ENCODE results near the gene RIPOR3.
"Not testable (repeated sequence)": the region's sequence is repeated elsewhere in the genome, so short reads cannot be mapped to it uniquely, and the experiment has no call there.

Gene RIPOR3

DNA sequence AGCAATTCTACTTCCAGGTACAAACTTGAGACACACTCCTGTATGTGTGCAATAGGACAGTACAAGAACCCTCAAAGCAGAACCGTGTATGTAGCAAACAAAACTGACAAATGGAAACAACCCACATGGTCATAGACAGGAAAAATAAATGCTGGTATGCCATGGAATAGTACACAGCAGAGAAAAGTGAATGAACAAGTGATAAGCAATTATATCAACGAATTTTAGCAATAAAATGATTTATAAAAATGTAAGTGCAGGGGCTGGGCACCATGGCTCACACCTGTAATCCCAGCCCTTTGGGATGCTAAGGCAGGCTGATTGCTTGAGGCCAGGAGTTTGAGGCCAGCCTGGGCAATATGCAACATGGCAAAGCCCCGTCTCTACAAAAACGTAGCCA, 9.3 kb downstream of the RIPOR3 start:
- no peak overlapping the region for H3K4me3 ChIP-seq (ENCODE audit: low read depth, low read length)
- no peak for DNase-seq (ENCODE audit: low read depth)
- TF ChIP-seq, protein P1, sequence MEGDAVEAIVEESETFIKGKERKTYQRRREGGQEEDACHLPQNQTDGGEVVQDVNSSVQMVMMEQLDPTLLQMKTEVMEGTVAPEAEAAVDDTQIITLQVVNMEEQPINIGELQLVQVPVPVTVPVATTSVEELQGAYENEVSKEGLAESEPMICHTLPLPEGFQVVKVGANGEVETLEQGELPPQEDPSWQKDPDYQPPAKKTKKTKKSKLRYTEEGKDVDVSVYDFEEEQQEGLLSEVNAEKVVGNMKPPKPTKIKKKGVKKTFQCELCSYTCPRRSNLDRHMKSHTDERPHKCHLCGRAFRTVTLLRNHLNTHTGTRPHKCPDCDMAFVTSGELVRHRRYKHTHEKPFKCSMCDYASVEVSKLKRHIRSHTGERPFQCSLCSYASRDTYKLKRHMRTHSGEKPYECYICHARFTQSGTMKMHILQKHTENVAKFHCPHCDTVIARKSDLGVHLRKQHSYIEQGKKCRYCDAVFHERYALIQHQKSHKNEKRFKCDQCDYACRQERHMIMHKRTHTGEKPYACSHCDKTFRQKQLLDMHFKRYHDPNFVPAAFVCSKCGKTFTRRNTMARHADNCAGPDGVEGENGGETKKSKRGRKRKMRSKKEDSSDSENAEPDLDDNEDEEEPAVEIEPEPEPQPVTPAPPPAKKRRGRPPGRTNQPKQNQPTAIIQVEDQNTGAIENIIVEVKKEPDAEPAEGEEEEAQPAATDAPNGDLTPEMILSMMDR (IDR thresholded peaks at IDR 0.05; ENCODE audit: control insufficient read depth, extremely low read depth, insufficient read depth), result no peak

DNA sequence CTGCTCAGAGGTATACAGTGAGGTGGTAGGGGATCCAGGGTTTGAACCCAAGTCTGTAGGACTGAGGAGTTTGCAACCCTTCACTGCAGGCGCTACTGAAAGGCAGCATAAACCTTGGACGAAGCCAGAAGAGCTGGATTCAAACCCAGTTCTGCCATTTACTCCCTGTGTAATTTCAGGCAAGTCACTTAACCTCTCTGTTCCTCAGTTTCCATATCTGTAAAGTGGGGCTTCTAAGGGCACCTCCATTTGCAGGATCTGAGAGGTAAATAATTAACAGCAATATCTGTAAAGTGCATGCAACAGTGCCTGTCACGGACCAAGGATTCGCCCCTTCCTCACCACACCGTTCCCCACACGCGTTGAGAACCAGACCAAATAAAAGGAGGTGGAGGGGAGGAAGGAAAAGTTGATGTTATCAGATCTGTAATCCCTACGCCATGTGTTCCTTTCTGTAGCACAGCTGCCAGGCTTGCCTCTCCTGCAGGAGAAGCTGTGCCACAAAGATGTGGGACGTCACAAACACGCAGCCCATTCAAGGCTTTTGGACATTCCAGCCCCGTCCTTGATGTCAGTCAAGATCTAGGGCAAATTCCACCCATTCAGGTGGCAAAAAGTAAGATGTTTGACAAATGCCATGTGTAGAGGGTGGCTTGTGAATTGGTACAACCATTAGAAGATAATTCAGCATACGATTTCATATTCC, 9.8 kb downstream of the RIPOR3 start:
- TF ChIP-seq, protein P1 (IDR thresholded peaks at IDR 0.05; ENCODE audit: control insufficient read depth, extremely low read depth, insufficient read depth), result no peak
- no peak for DNase-seq (ENCODE audit: low read depth)
- H3K4me3 ChIP-seq (ENCODE audit: low read depth, low read length), result no peak overlapping the region

DNA sequence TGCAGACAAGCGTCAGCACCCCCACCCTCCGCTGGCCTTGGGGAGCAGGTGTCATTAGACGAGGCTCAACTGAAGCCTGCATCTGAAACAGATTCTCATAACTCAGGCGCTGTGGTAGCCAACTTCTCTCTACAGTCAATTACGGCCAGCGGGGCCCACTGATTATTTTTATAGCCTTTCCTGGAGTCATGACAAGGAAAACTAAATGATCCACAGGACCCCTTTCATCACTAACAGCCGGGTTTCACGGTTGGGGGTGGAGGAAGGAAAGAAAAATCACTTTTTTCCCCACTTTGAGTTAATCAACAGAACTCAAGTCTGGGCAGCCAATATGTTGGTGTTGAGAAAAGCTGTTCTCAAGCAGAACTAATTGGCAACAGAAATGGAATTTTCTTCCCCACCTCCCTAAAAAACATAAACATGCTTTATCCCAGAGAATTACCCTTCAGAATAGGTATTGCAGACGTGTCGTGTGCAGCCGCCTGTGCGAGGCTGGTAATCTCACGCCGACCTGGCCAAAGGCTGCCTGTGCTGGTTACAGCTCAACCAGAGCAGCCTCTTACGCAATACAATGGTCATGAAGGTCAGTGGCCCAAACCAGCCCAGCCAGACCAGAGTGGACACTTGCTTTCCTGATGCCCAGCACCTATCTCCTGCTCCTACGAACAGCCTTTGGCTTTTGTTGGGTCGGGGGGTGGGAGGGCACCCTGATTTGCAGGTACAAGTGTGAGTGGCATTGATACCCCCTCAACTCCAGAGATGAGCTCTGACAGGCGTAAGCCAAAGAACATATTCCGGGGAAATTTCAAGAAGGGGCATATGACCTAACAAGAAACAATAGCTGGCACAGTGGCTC, 11.0 kb downstream of the RIPOR3 start:
- TF ChIP-seq, protein P1 (IDR thresholded peaks at IDR 0.05; ENCODE audit: control insufficient read depth, extremely low read depth, insufficient read depth), result no peak
- no peak for DNase-seq (ENCODE audit: low read depth)

DNA sequence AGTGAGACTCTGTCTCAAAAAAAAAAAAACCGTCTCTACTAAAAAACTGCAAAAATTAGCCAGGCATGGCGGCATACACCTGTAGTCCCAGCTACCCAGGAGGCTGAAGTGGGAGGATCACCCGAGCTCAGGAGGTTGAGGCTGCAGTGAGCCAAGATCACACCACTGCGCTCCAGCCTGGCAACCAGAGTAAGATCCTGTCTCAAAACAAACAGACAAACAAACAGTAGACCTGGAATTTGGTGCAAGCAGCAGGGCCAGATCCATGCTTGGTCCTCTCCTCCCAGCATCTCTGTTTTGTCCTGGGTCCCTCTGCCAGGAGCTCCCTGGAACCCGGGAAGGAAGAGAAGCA, 11.6 kb downstream of the RIPOR3 start:
- no peak overlapping the region for H3K4me3 ChIP-seq (ENCODE audit: low read depth, low read length)
- TF ChIP-seq, protein P1 (IDR thresholded peaks at IDR 0.05; ENCODE audit: control insufficient read depth, extremely low read depth, insufficient read depth), result no peak
- no peak for DNase-seq (ENCODE audit: low read depth)

More for the DNA sequence above, 11.0 kb downstream of the RIPOR3 start:
- H3K4me3 ChIP-seq (ENCODE audit: low read depth, low read length), result no peak overlapping the region

DNA sequence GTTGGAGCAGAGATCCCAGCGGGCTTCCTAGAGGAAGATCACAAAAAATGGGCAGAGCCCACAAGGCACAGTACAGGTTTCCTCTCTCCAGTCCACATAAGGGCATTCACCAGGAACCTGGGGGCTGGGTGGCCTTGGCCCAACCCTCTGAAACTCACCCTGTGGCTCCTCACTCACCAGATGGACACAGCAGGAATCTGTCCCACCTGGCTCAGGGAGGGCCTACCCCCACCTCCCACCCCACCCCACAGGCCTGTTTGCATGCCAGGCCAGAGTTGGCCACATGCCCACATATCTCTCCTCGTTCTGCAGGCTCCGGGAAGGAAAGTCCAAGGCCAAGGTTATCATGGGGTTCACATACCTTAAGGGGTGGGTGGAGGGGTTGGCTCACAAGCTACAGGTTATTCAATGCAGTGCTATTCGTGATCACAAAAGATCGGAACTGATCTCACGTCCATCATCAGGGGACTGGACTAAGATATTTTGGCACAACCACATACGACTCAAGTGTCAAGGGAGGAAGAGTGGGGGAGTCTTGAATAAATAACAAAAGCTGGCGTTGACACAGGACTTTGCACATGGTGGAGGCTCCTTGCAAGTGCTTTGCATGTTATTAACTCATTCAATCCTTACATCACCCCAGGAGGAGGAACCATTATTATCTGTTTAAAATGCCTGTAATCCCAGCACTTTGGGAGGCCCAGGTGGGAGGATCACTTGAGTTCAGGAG, 13.0 kb downstream of the RIPOR3 start:
- TF ChIP-seq, protein P1 (IDR thresholded peaks at IDR 0.05; ENCODE audit: control insufficient read depth, extremely low read depth, insufficient read depth), result no peak
- no peak overlapping the region for H3K4me3 ChIP-seq (ENCODE audit: low read depth, low read length)
- no peak for DNase-seq (ENCODE audit: low read depth)

DNA sequence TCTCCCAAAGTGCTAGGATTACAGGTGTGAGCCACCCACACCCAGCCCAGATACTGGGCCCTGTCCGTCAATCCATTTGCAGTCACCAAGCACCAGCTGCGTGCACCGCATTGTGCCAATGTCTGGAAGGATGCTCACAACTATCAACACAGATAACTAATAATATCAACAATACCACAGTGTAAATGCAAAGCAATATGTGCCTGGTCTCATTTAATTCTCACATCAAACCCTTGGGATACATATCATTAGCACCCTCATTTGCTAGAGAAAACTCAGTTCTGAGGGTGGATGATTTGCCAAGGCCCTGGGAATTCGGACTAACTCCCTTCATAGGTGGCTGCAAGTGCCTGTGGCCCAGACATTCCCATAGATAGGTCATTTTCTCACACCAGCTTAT, 14.5 kb downstream of the RIPOR3 start:
- TF ChIP-seq, protein P1 (IDR thresholded peaks at IDR 0.05; ENCODE audit: control insufficient read depth, extremely low read depth, insufficient read depth), result no peak
- no peak overlapping the region for H3K4me3 ChIP-seq (ENCODE audit: low read depth, low read length)

DNA sequence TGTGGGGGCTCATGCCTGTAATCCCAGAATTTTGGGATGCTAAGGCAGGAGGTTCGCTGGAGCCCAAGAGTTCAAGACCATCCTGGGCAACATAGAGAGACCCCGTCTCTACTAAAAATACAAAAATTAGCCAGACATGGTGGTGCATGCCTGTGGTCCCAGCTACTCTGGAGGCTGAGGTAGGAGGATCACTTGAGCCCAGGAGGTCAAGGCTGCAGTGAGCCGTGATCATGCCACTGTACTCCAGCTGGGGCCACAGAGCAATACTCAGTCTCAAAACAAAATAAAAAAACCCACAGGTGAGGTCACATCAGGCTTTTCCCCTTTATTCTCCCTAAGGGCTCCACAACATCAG, 15.0 kb downstream of the RIPOR3 start:
- H3K4me3 ChIP-seq (ENCODE audit: low read depth, low read length); DNase-seq (ENCODE audit: low read depth): not testable (repeated sequence)

More for the DNA sequence above, 14.5 kb downstream of the RIPOR3 start:
- no peak for DNase-seq (ENCODE audit: low read depth)
